Hippocampal formation (tissue), 2 donors: Measurements from ENCODE around the gene FXYD2.

Experiments used
- DNase-seq, 2 donors: peaks; one replicate each; lab custom pipeline; 2025; lab: John Stamatoyannopoulos, UW

The FXYD2 gene

GRCh38 chr11:117857734-117858414, 33.3 kb upstream of the FXYD2 start:
- no peak for DNase-seq

GRCh38 chr11:117855912-117856651, 31.5 kb upstream of the FXYD2 start:
- DNase-seq = no peak

- DNase-seq = no peak
Measured at GRCh38 chr11:117855186-117855845, 30.8 kb upstream of the FXYD2 start.

DNA sequence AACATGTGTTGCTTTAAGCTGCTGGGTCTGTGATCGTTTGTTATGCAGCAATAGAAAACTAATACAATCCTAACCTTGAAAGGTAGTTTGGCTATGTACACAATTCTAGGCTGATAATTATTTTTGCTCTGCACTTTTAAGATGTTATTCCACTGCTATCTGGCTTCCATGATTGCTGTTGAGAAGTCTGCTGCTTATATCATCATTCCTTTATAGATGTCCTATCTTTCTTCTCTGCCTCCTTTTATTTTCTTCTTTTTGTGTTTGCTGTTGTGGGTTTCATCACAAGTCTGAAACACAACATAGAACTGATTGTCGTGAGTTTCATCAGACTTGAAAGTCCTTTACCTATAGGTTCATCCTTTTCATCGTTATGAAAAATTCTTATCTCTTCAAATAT, 27.8 kb upstream of the FXYD2 start:
- no peak for DNase-seq

DNA sequence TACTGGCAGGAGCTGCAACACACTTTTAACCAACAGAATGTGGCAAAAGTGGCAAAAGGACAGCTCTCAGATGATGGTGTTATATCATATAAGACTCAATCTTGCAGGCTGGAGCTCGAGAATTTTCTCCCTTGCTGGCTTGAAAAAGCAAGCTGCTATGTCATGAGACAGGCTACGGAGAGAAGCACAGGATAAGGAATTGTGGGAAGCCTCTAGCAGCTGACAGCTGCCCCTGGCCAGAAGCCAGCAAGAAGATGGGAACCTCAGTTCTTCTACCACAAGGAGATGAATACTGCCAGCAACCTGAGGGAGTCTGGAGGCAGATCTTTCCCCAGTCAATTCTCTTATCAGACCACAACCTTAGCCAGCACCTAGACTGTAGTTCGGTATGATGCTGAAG, 27.3 kb upstream of the FXYD2 start:
- DNase-seq = no peak

- DNase-seq = no peak
Measured at GRCh38 chr11:117851106-117851505, 26.6 kb upstream of the FXYD2 start.

DNA sequence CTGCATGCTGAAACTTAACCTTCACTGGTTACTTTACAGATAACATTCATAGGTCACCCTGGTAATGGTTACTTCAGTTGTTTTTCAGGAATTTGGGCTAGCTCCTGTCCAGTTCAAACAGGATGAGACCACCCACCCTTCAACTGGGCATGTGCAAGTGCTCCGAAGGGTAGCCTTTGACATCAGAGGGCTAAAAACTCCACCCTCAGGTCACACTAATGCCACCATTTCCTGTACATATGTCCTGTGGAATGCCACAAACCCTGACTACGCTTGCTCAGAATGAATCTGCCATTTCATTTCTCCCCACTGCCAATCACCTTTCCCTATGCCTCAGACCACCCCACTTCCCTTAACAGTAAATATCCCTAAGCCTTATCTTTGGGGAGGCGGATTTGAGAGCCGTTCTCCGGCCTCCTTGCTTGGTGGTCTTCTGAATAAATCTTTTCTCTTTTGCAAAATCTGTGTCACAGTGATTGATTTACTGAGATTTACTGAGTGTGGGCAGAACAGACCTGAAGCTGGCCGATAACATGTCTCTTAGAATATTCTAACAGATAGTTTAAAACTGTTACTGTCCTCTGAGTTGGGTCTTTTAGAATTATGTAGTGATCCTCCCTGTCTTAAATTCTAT, 25.4 kb upstream of the FXYD2 start:
- no peak for DNase-seq

DNA sequence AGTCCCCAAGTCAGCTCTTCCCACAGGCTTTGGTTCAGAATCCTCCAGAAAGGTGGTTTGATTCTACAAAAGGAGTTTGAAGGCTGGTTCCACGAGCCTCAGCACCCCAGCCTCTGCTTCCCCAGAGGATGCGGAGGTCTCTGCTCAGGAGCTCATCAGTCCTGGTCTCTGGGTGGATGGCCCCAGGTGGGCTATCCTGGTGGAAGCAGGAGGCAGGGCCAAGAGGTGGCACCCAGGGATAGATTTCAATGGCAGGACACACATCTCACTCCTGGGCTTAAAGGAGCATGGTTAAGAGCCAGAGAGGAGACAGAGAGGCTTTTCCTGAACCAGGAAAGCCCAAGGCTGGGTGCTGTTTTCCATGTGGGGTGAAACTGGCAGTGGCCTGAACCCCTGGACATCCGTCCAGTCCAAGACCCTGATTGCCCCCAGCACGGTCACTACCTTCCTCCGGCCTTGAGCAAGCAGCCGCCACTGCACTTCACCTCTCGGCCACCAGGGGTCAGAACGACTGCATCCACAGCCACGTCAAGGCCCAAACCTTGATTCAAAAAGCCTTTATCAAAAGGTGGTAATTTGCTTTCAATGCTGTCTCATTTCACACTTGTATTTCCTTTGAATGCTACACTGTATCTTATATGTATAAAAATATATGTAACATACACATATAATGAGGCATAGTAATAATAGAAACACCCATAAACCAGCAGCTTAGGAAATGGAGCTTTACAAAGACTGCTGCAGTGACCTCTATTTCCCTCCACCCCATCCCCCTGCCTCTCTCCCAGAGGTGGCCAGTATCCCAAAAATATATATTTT, 19.3 kb upstream of the FXYD2 start:
- DNase-seq = peak; percentile 48 to 63

GRCh38 chr11:117842131-117842941, 17.8 kb upstream of the FXYD2 start:
- DNase-seq = no peak

- DNase-seq = no peak
Measured at GRCh38 chr11:117841551-117842031, 17.0 kb upstream of the FXYD2 start.

DNA sequence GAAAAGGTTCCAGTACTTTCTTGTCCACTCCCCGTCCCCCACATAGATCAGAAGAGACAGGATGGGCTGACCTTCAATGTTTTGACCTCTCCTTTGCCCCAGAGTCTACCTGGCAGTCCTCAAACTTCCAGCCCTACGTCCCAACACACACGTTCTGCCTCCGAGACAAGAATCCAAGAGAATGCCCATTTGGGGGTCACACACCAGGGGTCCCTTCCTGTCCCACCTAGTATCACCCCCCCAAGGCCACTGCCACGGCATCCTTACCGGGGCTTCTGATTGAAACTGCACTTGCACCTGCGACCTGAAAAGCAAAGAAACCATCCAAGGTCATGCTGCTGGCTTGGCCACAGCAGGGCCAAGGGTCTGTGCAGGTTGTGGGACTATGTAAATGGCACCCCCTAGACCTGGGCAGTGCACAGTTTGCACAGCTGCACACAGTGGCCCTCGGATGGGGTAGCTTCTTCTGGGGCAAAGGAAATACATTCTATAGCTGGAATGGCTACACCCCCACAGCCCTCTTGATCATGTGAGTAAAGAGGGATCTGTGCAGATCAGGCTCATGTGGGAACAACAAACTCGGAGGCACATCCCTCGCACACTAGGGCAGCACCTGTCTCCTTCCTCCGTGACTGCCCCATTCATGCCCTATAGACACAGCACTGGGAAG, 16.5 kb upstream of the FXYD2 start:
- DNase-seq = no peak

GRCh38 chr11:117839936-117840813, 15.6 kb upstream of the FXYD2 start:
- no peak for DNase-seq

GRCh38 chr11:117839380-117839881, 14.9 kb upstream of the FXYD2 start:
- no peak for DNase-seq

- DNase-seq = no peak
Measured at GRCh38 chr11:117838901-117839300, 14.4 kb upstream of the FXYD2 start.

DNA sequence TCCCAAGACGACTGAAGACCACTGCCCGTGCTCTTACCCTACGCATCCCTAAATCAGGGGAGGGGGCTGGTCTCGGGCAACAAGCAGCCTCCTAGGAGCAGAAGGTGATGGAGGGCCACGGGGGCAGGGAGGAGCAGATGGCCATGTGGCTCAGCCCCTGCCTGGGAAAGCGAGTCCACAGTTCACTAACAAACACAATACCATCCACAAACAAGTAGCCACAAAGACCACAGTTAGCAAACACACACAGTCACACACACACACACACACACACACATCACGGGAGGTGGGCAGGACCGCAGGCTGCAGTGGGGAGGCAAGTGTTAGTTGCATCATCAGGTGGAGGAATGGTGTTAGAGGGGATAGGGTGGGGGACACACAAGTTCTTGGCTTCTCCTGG, 13.2 kb upstream of the FXYD2 start:
- no peak for DNase-seq

- DNase-seq = no peak
Measured at GRCh38 chr11:117837070-117837776, 12.7 kb upstream of the FXYD2 start.

DNA sequence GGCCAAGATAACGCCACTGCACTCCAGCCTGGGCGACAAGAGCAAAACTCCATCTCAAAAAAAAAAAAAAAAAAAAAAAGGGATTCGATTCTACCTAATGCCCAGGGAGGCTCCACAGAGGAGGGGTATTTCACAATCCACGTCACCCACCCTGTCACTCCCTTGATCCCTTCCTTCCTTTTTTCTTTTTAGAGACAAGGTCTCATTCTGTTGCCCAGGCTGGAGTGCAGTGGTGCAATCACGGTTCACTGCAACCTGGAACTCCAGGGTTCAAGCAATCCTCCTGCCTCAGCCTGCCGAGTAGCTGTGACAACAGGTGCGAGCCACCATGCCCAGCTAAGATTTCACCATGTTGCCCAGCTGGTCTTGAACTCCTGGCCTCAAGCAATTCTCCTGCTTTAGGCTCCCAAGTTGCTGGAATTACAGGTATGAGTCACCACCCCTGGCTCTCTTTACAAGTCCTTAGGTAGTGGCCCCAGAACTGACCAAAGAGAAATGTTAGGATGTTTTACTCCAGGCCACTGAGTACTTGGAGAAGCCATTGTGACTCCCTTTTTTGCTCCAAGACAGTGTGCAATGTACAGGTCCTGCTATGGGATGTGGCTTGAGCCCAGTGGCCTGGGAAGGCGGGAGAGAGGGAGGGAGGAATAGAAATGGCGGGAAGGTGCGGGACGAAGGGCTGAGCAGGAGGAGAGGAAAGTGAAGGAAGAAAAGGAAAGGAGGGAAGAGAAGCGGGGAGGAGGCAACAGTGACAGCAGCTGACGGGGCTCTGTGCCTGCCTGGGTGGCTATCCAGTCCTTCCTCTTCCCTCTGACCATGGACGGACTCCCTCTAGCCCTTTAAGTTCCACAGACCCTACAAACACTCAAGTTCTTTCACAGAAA, 11.8 kb upstream of the FXYD2 start:
- no peak for DNase-seq
